HG03432 (cell line): ENCODE results near the gene TAGLN3.

Experiments used
- ATAC-seq: cut with Tn5 transposase; IDR thresholded peaks from one replicate; pipeline ENCODE4 v1.9.1; 2021; ENCODE audit warnings: mild to moderate bottlenecking, moderate library complexity; ENCODE audit not compliant: unreplicated experiment

TAGLN3 gene

DNA sequence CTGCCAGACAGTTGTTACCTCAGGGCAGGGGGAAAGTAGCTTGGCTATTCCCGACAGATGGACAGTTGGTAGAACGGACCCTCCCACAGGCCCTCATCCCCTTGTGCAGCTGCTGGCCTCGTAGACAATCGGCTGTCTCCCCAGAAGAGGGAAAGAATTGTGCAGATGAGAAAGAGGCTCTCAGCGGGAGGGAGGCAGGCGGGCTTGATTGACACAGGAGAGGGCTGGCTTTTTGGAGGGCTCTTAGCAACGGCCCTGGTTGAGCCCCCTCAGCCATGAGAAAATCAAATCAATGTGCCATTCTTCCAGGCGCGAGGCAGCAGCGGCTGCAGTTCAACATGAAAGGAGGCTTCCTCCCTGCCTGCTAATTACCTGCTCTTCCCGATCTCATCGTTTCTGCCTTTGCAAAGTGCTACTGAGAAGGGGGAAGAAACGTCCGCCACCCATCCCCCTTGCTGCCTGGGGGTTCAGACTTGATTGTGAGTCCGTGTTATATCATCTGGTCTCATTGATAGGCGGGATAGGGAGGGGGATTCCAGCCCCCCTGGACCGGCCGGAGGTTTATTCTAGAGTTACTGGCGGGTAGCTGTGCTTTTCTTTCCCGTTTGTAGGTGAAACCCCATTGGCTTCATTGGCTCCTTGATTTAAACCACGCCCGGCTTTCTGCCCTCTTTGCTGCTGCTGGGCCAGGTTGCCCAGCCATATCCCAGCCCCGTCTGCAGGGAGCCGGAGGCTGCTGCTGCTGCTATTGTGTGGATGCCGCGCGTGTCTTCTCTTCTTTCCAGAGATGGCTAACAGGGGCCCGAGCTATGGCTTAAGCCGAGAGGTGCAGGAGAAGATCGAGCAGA lies at the start of gene TAGLN3:
TAGLN3 (plus strand) TSS at position 287 of the 848 bp plus-strand sequence; CDS start at position 788, 501 bp downstream.
- ATAC-seq: peak; percentile 71

DNA sequence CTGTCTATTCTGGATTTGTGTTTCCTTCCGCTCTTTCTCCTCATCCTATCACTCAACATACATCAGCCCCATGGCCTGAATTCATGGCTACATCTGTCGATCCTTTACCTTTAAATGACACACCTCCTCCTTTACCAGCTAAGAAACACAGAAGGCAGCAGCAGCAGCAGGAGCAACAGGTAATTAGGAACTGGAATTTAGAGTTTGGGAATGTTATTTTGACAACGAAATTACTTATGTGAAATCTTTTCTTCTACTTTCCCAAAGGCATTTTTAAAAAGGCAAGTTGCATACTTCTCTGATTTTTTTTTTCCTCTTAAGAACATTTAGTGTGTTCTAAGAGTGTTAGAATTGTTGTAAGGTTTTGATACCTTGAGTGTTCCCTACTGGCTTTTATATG lies 49.0 kb upstream of the TAGLN3 start:
- no peak for ATAC-seq

DNA sequence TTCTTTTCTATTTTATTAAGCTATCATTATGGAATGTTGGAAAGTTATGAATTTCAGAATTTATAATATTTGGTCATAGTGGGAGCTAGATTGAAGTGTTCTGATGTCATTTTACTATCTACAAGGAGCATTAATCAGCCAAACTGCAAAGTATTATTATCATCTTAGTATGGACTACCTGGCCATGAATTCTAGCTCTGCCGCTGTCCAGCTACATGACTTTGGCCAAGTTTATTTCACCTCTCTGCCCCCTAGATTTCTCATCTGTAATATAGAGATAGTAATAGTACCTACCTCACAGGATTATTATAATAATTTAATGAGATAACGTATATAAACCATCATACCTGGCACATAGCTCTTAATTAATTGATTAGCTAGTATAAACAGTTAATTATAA lies 47.7 kb upstream of the TAGLN3 start:
- no peak for ATAC-seq

DNA sequence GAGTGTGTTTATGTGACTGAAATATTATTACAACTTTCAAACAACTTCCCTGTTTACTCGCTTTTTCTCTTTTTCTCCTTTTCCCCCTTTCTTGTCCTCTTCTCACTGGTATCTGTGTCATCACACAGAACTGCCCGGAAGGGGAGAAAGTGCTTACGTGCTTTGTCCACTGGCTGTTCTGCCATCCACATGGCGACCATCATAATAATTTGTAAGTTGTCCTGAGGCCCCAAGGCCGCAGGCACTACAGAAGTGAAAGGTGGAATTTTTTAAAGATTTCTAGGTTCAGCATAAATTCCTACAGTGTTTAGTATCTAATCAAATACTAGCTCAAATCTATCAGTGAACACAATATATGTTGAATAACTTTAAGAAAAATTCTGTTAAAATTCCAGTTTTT lies 46.6 kb upstream of the TAGLN3 start:
- ATAC-seq: no peak

DNA sequence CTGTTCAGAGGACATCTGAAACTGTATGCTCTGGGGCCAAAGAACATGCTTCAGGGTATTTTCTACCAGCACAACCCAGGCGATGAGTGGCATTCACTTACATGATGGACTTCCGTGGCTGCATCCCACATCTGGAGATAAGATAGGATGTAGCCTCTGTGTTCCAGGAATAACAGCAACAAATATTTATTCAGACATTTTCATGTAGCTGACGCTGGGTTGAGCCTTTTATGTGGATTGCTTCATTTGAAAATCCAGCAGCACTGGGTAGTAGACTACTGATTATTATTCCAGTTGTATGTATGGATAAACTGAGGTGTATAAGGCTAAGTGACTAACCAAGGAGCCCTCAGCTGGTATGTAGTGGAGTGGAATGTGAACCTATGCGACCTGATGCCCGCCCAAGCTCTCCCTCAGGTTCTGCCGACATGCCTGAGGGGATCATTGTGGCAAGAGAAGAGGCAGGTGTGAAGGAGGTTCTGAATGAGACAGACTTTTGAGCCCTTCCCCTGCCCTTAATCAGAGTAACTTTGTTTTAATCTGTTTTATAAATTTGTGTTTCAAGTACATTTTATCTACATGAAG lies 45.8 kb upstream of the TAGLN3 start:
- ATAC-seq: no peak

DNA sequence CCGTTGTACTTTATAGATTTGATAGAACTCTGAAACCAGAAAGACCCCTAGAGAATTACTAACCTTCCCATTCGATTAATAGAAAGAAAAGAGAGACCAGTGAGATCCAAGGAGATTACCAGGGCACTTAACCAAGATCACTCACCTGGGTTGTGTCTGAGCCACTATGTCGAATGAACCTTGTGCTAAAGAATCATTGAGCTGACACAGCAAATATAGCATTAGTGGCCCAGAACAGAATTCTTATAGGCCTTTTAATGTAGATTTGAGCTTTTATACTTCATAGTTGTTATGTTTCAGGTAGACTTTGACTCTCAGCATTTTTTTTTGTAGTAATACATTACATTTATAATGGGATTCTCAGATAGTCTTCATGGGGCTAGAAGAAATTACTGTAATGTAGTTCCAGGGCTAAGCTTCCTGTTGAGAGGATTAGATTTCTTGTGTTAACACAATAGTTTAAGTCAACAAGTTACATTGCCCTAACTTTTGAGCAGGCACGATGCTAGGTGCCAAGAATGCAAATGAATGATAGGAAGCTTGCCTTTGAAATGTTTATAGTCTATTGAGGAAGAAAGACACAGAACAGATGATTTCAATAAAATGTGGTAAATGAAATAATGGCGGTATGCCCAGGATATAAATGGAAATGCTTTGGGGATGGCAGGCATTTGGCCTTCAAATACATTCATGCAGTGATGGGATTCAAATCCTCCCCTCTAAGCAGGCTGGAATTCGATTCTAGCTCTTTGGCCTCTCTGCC lies 44.3 kb upstream of the TAGLN3 start:
- no peak for ATAC-seq

DNA sequence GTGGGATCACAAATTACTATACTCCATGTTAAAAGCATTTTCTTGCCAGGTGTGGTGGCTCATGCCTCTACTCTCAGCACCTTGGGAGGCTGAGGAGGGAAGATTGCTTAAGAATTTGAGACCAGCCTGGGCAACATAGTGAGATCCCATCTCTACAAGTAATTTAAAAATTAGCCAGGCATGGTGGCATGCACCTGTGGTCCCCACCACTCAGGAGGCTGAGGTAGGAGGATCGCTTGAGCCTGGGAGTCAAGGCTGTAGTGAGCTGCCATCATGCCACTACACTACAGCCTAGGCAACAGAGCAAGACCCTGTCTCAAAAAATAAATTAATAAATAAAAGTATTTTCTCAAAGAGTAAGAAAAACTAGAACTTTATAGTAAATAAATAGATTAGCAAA lies 42.8 kb upstream of the TAGLN3 start:
- no peak for ATAC-seq

DNA sequence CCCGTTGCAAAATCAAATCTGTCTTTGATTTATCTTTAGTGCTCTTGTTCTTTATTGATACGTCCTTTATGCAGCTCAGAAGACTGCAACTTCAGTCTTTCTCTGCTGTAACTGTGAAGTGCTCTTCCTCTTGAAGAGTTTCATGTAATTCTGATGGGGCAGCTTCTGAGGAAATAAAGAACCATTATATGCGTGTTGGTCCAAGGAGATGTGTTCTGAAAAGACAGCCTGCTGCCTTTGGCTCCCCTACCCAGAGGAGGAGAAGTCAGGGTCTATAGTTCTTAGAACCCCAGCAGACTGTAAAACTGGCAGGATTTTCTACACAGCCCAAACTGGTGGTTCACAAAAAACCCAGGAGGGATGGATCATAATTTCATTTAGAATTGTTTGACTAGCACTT lies 42.3 kb upstream of the TAGLN3 start:
- no peak for ATAC-seq

DNA sequence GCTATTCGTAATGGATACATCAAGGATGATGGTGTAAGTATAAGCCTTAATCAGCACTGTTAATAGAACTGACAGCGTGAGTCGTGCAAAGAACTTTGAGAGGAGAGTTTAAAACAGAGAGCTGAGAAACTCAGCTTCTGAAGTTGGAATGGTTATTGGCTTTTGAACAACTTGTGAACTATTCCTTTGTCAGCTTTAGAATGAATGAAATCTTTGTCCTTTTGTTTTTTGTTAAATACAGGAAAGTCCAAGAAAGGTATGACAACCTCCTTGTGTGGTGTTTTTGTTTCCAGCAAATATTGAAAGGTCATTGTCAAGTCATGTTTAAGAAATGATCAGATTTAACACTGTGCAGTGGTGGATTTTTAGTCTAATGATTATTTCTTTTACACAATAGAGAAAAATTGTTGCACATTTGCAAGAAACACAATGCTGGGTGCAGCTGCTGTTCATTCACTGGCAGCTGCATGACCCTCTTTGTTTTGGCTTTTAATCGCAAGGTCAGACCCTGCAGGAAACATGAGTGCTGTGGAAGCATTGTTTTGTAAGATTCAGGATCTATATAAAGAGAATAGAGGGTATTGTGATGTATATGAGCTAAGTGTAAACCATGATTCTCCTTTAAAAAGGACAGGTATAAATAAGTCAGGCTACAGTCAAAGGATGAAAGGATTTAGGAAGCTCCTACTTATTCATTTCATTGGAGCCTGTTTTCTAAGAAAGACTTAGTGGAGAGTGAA lies 41.6 kb upstream of the TAGLN3 start:
- no peak for ATAC-seq

DNA sequence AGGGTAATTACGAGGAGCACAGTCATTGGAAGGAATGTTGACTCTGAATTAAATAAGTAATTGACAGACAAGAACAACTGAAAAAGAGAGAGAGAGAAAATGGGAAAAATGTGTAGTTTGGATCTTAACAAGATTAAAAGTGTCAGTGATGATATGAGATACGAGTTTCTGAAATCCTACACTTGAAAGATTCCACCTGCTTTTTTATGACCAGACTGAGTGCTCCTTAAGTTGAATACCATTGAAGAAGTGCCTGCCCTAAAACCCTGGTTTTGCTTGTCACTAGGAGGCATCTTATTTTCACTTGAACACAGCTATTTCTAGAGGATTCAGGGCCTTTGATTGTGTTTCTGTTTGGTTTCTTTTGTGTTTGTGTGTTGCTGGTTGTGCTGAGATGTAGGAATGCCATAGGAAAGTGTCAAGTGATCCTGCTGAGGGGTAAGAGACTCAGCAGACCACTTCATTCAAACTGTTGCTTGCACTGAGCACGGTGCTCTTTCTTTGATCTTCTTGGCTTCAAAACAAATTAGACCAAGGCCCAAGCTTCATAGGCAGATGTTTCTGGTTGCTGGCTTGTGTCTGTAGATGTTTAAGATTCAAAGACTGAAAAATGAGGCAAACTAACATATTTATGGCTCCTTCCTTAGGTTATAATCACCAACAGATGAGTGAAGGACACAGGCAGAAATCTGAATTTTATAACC lies 37.1 kb upstream of the TAGLN3 start:
- no peak for ATAC-seq

DNA sequence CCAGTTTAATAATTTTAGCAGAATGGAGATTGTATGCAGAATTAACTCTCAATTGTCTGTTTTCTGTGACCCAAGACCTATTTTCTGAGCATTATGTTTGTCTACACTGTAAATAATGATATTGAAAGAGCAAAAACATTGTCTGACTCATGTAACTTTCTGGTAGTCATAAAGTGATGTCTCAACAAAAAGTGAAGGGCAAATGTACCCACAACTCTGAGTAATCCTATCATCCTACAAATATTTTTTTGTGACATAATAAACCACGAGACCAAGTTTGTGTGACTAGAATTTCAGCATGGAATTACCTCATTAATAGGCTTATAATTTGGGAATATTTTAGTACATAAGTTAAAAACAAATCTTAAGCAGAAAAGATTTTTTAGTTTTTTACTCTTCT lies 35.3 kb upstream of the TAGLN3 start:
- no peak for ATAC-seq

DNA sequence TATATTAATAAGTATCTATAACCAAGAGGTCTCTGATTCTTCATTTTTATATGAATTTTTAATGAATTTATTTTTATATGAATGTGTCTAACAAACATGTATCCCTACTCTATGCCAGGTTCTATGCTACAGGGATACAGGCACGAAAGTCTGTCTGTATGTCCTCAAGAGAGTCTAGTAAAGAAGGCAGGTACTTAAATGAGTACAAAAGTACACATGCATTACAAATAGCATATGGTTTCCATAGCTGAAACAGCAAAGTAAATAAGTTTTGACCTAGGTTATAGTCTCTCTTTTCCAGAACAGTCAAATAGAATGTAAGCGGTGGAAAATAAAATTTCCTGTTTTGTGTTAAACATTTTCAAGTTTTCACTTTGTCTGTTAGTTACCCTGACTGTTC lies 33.2 kb upstream of the TAGLN3 start:
- ATAC-seq: no peak

DNA sequence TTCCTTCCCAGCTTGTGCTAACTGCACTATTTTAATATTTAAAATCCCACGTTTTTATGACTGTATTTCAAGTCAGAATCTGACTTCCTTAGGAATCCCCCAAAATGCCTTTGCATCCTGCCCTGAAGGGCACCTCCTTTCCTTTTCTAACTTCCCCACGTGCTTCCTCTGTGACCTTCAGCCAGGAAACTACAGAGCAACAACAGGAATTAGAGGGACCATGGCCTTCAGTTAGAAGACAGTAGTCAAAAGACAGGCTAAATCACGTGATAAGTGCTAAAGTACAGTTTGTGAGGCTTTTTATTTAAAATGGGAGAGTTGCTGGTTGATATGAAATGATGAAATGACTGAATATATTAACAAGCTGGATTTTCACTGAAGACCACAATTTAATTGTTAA lies 31.7 kb upstream of the TAGLN3 start:
- no peak for ATAC-seq

DNA sequence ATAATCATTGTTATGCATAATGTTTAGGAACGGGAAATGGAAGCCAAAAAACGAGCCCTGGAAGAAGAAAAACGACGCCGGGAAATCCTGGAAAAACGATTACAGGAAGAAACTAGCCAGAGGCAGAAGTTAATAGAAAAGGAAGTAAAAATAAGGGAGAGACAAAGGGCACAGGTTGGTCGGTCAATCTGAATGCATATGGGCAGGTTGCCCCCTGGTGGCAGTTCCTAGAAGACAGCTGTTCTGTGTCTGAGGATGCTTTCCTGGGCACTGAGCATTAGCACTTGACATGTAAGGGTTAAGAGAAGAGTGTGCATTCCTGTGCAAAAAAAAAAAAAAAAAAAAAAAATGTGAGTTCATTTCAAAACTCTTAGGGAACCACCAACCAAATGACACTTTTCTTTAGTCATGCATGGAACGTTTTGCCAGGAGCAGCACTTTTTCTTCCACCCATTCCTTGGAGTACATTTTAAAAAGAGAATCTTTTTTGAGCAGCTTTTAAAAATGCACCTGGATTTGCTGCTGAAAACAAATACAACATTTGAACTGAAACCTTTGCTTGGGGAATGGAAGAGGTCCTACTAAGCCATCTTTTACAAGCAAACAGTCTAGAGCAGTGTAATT lies 31.0 kb upstream of the TAGLN3 start:
- peak; percentile 96 for ATAC-seq

DNA sequence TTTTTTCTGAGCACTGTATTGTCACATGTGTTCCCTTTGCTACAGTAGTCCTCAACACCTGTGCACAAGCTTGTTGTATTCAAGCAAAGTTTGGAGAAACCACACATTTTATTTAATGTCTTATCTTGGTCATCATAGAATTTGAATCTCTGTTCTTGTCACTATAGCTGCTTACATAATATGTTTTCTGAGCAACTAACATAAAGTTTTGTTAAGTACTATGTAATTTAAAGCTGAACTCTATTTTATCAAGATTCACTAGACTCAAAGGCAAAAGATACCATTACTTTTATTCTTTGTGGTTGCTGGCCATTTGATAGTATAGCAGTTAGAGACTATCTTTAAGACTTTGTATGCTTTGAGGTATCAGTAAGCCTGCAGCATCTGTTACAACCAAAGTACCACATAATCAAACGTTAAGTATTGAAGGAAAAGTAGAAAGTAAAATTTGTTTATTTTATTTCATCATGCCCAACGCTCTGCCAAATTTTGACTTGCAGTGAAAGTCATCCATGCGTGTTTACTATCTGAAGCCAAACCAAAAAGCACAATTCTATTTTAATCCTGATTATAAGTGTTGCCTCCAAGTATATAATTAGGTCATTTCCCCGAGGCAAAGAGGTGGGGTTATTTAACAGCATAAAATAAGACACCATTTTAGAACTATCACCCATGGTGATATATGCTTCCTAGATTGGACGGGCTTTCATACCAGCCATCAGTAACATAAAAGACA lies 30.2 kb upstream of the TAGLN3 start:
- ATAC-seq: no peak

DNA sequence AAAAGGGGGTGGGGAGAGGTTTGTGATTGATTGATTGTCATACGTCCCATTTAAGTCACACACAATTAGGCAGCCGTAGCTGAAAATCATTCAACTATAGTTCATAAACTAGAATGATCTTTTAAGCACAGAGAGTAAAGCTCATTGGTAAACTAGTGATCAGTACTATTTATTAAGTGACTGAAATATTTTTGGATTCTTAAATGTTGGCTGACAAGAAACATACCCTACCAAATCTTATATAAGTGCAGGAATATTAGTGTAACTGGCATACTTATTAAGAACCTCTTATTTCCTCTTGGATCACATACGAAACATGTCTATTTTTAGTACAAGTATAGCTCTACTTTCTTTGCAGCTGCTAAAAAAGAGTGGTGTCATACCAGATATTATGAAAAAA lies 28.3 kb upstream of the TAGLN3 start:
- no peak for ATAC-seq

DNA sequence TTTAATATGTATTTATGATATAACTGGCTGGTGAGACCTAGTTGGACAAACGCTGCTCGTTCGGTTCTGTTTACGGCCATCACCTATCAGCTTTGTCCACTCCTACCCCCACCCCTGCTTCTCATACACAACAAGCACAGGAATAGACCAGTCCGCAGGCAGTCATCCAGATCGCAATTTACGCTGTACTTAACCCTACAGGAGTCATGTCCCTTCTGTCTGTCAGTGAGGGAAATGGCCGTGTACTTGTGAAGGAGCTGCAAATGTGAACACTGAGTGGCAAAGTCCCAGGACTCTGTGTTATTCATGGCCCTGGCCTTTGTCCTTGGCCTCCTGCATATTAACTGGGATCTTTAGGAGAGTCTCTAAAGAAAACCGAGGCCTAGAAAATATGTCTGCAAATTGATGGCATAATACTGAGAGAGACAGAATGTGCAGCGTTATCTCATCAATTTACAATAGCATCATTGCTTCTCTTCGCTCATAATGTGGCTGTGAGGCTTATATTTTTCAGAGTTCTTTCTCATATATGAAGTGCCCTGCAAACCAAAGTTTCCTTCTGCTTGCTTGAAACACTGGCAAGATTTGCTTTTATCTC lies 27.1 kb upstream of the TAGLN3 start:
- no peak for ATAC-seq

DNA sequence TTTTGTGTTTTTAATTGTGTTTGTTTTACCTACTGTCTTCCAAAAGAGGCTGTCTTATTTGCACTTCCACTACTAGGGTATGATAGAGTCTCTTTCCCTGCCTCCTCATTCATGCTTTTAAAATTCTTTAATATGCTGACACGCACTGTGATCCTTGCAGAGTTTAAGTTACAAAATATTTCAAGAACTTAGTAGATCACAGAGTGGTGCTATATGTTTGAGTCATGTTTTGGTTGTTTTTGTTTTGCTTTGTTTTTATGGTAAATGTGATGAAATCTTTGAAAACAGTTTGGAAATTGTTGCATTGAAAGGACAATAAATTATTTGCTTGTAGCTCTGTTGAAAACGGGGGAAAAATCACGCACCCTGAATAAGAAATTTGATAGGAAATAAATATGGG lies 25.8 kb upstream of the TAGLN3 start:
- no peak for ATAC-seq

DNA sequence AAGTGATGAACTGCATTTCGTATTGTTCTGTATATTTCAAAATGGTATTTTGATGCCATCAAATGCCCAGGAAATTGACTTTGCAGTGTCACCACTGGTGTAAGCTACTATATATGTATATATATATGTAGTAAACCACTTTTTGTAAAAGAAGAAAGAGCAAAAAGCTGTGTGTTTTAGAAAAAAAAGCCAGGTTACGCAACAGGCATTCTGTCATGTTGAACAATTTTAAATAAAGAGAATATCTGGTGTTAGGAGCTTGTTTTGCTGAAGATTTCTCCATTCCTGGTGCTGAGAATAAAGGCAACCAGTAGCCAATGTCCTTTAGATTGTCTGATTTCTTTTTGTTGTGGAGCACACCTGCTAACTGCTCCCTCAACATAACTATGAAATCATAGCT lies 23.6 kb upstream of the TAGLN3 start:
- no peak for ATAC-seq
